Mucosa of rectum (tissue), 2 donors: ENCODE measurements around the gene OGA.

Source experiments
- H3K27ac ChIP-seq, 2 donors: one replicate each; pipeline ENCODE4 v1.7.0; 2013; ENCODE audit warnings: inconsistent platforms in 2 of 2, low read depth in 2 of 2, low read length in 2 of 2
- H3K27me3 ChIP-seq, 2 donors: one replicate each; pipeline ENCODE4 v1.7.0; 2013; ENCODE audit warnings: low read length in 2 of 2; ENCODE audit not compliant: control insufficient read depth in 2 of 2, insufficient read depth in 2 of 2
- H3K36me3 ChIP-seq, 2 donors: one replicate each; pipeline ENCODE4 v1.7.0; 2013; ENCODE audit warnings: low read length in 2 of 2; ENCODE audit not compliant: control insufficient read depth in 2 of 2, insufficient read depth in 2 of 2
- H3K4me1 ChIP-seq, 2 donors: one replicate each; pipeline ENCODE4 v1.7.0; 2013; ENCODE audit warnings: low read length in 2 of 2, mild to moderate bottlenecking in 1 of 2; ENCODE audit not compliant: control insufficient read depth in 2 of 2, insufficient read depth in 2 of 2
- H3K4me3 ChIP-seq, 2 donors: one replicate each; pipeline ENCODE4 v1.7.0; 2013; ENCODE audit warnings: low read length in 2 of 2
- H3K9ac ChIP-seq, 2 donors: one replicate each; pipeline ENCODE4 v1.7.0; 2013; ENCODE audit warnings: low read length in 2 of 2, low read depth in 1 of 2, mild to moderate bottlenecking in 1 of 2
- H3K9me3 ChIP-seq, 2 donors: one replicate each; pipeline ENCODE4 v1.7.0; 2013; ENCODE audit warnings: low read length in 2 of 2; ENCODE audit not compliant: control insufficient read depth in 2 of 2
- donor health status: healthy.
- donor health status: Normal muscosa, but diverticular disease.

Gene OGA

DNA sequence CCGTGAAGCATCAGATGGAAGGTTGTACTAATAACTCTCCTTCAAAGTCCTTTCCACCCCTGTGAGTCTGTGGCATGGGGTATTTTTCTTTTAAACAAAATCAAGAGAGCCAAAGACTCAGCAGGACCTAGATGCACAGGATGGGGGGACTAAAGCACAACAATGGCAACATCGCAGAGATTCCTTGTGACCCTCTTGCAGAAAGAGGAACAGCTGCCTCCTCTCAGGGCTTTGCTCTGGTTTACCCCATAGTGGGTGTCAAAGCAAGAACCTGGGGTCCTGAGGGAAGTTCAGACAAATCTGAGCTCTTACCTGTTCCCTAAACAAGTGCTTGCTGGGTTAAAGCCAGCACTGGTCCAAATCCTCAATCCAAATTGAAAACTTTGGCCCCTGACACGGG, 81.6 kb downstream of the OGA start:
- H3K27ac ChIP-seq = no peak overlapping the region
- no peak overlapping the region for H3K4me3 ChIP-seq
- H3K36me3 ChIP-seq = no peaks in the 10 kb centered on the region
- no peaks in the 10 kb centered on the region for H3K4me1 ChIP-seq
- H3K27me3 ChIP-seq = peaks cover 2 to 3% of the 10 kb centered on the region in 2 donors
- no peaks in the 10 kb centered on the region for H3K9me3 ChIP-seq
- H3K9ac ChIP-seq = no peak overlapping the region
